SU-DHL-6 (cell line): ENCODE data around the gene LRBA.

ENCODE experiments used
- CTCF ChIP-seq: fragments of 200-600 bp; sonication (generic); IDR thresholded peaks from one replicate; pipeline ENCODE4 v1.5.1; 2017; ENCODE audit warnings: antibody characterized with exemption, mild to moderate bottlenecking, low read length, moderate library complexity; ENCODE audit not compliant: insufficient read depth, poor library complexity, severe bottlenecking
- EZH2phosphoT487 ChIP-seq: fragments of 200-600 bp; sonication (generic), shearing (Covaris generic); conservative IDR thresholded peaks from 2 replicates; pipeline ENCODE4 v1.6.1; 2018; ENCODE audit warnings: mild to moderate bottlenecking, antibody characterized with exemption, low read length, moderate library complexity, mixed read lengths

DNA sequence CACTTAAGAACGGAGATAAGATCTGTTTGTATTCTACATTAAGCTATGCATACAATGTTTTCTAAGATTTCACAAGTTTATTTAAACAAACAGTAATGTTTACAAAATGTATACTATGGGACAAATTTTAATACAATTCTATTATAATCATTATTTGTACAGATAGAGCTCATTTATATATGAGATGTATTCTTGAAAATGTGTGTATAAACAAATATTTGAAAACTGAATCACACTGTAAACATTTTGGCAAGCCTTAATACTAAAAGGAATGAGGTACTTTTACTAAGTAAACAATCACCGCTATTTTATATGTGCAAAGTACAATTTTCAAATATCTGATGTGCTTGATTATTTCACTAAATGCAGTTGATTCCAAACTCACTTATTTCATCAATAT, 552.3 kb downstream of the LRBA start:
- TF ChIP-seq CTCF (no peak), EZH2phosphoT487 (no peak)
